Keratinocyte (primary cell): ENCODE measurements around the gene ABL2. TPM values are rescaled to one million over a fixed set of nuclear protein-coding genes. Genes with fewer than 3 reads are reported as not detected.

Experiments used
- DNase-seq: peaks from one replicate; pipeline ENCODE4 v3.0.0-alpha.2; 2011; ENCODE audit warnings: low read depth, missing footprints, low spot score
- FAIRE-seq: peaks from 2 replicates; lab custom pipeline; 2011; peaks lifted over from hg19 to GRCh38; lab: Jason Lieb, UNC
- H2AFZ ChIP-seq: 2 replicates; pipeline ENCODE4 v1.6.0; 2012; ENCODE audit warnings: low read length, control low read depth, inconsistent platforms; ENCODE audit not compliant: control insufficient read depth
- H3K27ac ChIP-seq: 2 replicates; pipeline ENCODE4 v1.5.1; 2011; ENCODE audit warnings: low read length; ENCODE audit not compliant: control insufficient read depth, insufficient read depth
- H3K27me3 ChIP-seq: 3 replicates; pipeline ENCODE4 v1.6.0; 2011; ENCODE audit warnings: low read length; ENCODE audit not compliant: control insufficient read depth, insufficient read depth; ENCODE audit errors: extremely low read depth
- H3K36me3 ChIP-seq, 2 experiments: 2 replicates in 1 of 2; 3 replicates in 1 of 2; pipeline ENCODE4 v1.5.1; 2011; ENCODE audit warnings: low read length in 2 of 2, mild to moderate bottlenecking in 1 of 2; ENCODE audit not compliant: control insufficient read depth in 2 of 2, insufficient read depth in 2 of 2; ENCODE audit errors: extremely low read depth in 1 of 2
- H3K4me1 ChIP-seq: 3 replicates; pipeline ENCODE4 v1.5.1; 2011; ENCODE audit warnings: low read length; ENCODE audit not compliant: control insufficient read depth, insufficient read depth; ENCODE audit errors: extremely low read depth
- H3K4me2 ChIP-seq: 3 replicates; pipeline ENCODE4 v1.6.0; 2011; ENCODE audit warnings: low read depth, low read length; ENCODE audit not compliant: control insufficient read depth, insufficient read depth; ENCODE audit errors: extremely low read depth
- H3K4me3 ChIP-seq, 3 experiments: fragments of 200-600 bp in 1 of 3; sonication (generic) in 1 of 3; 2 replicates in 2 of 3; 3 replicates in 1 of 3; pipeline ENCODE4 v1.5.1; 2011 to 2016; ENCODE audit warnings: low read length in 3 of 3, mild to moderate bottlenecking in 3 of 3, control low read depth in 2 of 3, inconsistent platforms in 1 of 3, low read depth in 1 of 3, mixed read lengths in 1 of 3, mixed run types in 1 of 3, moderate library complexity in 1 of 3; ENCODE audit not compliant: control insufficient read depth in 2 of 3, insufficient read depth in 2 of 3; ENCODE audit errors: extremely low read depth in 1 of 3
- H3K79me2 ChIP-seq: 2 replicates; pipeline ENCODE4 v1.6.0; 2012; ENCODE audit warnings: low read length; ENCODE audit not compliant: control insufficient read depth, insufficient read depth
- H3K9ac ChIP-seq: 3 replicates; pipeline ENCODE4 v1.6.0; 2011; ENCODE audit warnings: low read length; ENCODE audit not compliant: control insufficient read depth, insufficient read depth; ENCODE audit errors: extremely low read depth
- H3K9me1 ChIP-seq: 3 replicates; pipeline ENCODE4 v1.6.0; 2011; ENCODE audit warnings: low read length; ENCODE audit not compliant: control insufficient read depth, insufficient read depth; ENCODE audit errors: extremely low read depth
- H3K9me3 ChIP-seq: 2 replicates; pipeline ENCODE4 v1.5.1; 2012; ENCODE audit warnings: low read depth, low read length; ENCODE audit not compliant: control insufficient read depth
- H4K20me1 ChIP-seq: 3 replicates; pipeline ENCODE4 v1.6.0; 2011; ENCODE audit warnings: low read length; ENCODE audit not compliant: control insufficient read depth, insufficient read depth; ENCODE audit errors: extremely low read depth
- EZH2 ChIP-seq: IDR thresholded peaks from one replicate; pipeline ENCODE4 v1.6.1; 2012; ENCODE audit warnings: inconsistent platforms, mild to moderate bottlenecking, low read length, moderate library complexity
- dilution Hi-C: fragments of 300-500 bp; cut with MboI; formaldehyde crosslinking; loops from one replicate; pipeline ENCODE4 v1.7.0; 2020; ENCODE audit warnings: low sequenced_read_pairs; ENCODE audit not compliant: extremely low pct_ligation_motif_present
- polyA plus RNA-seq, 5 experiments: library from polyadenylated mRNA; depleted of rRNA in 3 of 5; stranded (reverse) in 3 of 5; stranded (forward) in 1 of 5; unstranded in 1 of 5; fragments of >200 nt; gene quantifications; 1 replicate in 1 of 5; 2 replicates in 3 of 5; 3 replicates in 1 of 5; pipeline versions ENCODE4 v1.2.1 to v1.2.3, GENCODE V29; 2011 to 2012; ENCODE audit warnings: missing spikeins in 2 of 5, low read depth in 1 of 5, low replicate concordance in 1 of 5
- TF ChIP-seq, protein P1 (sequence below), 3 experiments: IDR thresholded peaks in 1 of 3; conservative IDR thresholded peaks in 1 of 3; optimal IDR thresholded peaks in 1 of 3; 2 replicates in 2 of 3; 3 replicates in 1 of 3; pipeline versions ENCODE3 to v1.5.1; 2011; ENCODE audit warnings: low read length in 3 of 3, mild to moderate bottlenecking in 3 of 3, moderate library complexity in 2 of 3, control low read depth in 1 of 3, inconsistent platforms in 1 of 3; ENCODE audit not compliant: insufficient read depth in 2 of 3; ENCODE audit errors: extremely low read depth in 1 of 3

ABL2 gene
- polyA plus RNA-seq, 1 donor (not counting 4 experiments of a cell fraction or from before 2014, with no cell fraction given), result 37.6 TPM

DNA sequence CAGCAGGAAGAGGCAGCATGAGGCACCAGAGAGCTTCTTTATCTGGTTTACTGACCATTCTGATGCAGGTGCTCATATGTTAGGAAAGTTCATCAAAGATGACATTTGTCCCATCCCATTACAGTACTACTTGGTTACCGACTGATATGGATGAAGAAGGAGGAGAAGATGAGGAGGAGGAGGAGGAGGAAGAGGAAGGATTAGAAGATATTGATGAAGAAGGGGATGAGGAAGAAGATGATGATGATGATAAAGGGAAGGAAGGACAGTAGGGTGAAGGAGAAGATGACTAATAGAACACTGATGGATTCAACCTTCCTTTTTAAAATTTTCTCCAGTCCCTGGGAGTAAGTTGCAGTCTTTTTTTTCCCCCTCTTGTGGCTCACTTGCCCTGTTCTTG lies 45.1 kb downstream of the ABL2 start:
- no peak for TF ChIP-seq EZH2
- TF ChIP-seq, protein P1, sequence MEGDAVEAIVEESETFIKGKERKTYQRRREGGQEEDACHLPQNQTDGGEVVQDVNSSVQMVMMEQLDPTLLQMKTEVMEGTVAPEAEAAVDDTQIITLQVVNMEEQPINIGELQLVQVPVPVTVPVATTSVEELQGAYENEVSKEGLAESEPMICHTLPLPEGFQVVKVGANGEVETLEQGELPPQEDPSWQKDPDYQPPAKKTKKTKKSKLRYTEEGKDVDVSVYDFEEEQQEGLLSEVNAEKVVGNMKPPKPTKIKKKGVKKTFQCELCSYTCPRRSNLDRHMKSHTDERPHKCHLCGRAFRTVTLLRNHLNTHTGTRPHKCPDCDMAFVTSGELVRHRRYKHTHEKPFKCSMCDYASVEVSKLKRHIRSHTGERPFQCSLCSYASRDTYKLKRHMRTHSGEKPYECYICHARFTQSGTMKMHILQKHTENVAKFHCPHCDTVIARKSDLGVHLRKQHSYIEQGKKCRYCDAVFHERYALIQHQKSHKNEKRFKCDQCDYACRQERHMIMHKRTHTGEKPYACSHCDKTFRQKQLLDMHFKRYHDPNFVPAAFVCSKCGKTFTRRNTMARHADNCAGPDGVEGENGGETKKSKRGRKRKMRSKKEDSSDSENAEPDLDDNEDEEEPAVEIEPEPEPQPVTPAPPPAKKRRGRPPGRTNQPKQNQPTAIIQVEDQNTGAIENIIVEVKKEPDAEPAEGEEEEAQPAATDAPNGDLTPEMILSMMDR (optimal IDR thresholded peaks at IDR 0.05 in 1 of 3, IDR thresholded peaks at IDR 0.05 in 1 of 3, conservative IDR thresholded peaks at IDR 0.05 in 1 of 3; ENCODE audit: extremely low read depth in 1 of 3, insufficient read depth in 2 of 3, low read length in 3 of 3), result no peak
- Histone ChIP-seq H2AFZ (no peak overlapping the region), H3K4me3 (no peak overlapping the region), H3K79me2 (peaks cover 17% of the 10 kb centered on the region), H3K27ac (no peak overlapping the region), H3K4me1 (peaks cover 10% of the 10 kb centered on the region), H3K9ac (no peak overlapping the region), H4K20me1 (no peaks in the 10 kb centered on the region), H3K9me1 (no peaks in the 10 kb centered on the region), H3K4me2 (no peak overlapping the region), H3K27me3 (no peaks in the 10 kb centered on the region), H3K36me3 (no peaks in the 10 kb centered on the region), H3K9me3 (no peaks in the 10 kb centered on the region)
- dilution Hi-C loops, result no loop called here
- FAIRE-seq, result no peak
- no peak for DNase-seq

DNA sequence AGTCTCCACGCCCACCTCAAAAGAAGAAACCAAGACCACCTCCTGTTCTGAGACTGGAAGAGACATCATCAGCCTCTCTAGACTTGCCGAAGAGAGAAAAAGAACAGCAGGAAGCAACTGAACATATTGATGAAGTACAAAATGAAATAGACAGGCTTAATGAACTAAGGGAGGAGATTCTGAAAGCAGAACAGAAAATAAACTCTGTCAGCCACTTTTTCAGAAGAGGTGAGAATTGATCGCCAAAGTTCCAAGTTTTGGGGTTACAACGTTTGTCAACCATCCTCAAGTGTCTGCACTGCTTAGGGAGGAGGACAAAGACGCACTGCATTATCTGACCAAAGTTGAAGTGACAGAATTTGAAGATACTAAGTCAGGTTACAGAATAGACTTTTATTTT lies 45.6 kb downstream of the ABL2 start:
- Histone ChIP-seq H3K27me3 (no peaks in the 10 kb centered on the region), H3K79me2 (peaks cover 17% of the 10 kb centered on the region), H3K27ac (no peak overlapping the region), H3K4me1 (peaks cover 15% of the 10 kb centered on the region), H3K36me3 (no peaks in the 10 kb centered on the region), H3K9ac (no peak overlapping the region), H2AFZ (no peak overlapping the region), H3K9me1 (no peaks in the 10 kb centered on the region), H3K4me3 (no peak overlapping the region), H3K9me3 (no peaks in the 10 kb centered on the region), H3K4me2 (no peak overlapping the region), H4K20me1 (no peaks in the 10 kb centered on the region)
- no peak for FAIRE-seq
- TF ChIP-seq, protein P1 (optimal IDR thresholded peaks at IDR 0.05 in 1 of 3, IDR thresholded peaks at IDR 0.05 in 1 of 3, conservative IDR thresholded peaks at IDR 0.05 in 1 of 3; ENCODE audit: extremely low read depth in 1 of 3, insufficient read depth in 2 of 3, low read length in 3 of 3), result no peak
- no peak for TF ChIP-seq EZH2
- no peak for DNase-seq
- dilution Hi-C loops, result no loop called here
